Hepatocyte (in vitro differentiated cells): ENCODE data around the gene IL15RA. TPM values are rescaled to one million over a fixed set of nuclear protein-coding genes. Genes with fewer than 3 reads are reported as not detected.

Experiments used
- DNase-seq: peaks from one replicate; pipeline ENCODE4 v3.0.0-alpha.2; 2016; ENCODE audit warnings: low spot score
- H2AFZ ChIP-seq: fragments of 200-600 bp; sonication (generic); 2 replicates; pipeline ENCODE4 v1.6.0; 2016; ENCODE audit warnings: antibody characterized with exemption, mild to moderate bottlenecking
- H3K27ac ChIP-seq: fragments of 200-600 bp; sonication (generic); 2 replicates; pipeline ENCODE4 v1.5.1; 2016; ENCODE audit warnings: mild to moderate bottlenecking
- H3K27me3 ChIP-seq: fragments of 200-600 bp; sonication (generic); 2 replicates; pipeline ENCODE4 v1.6.1; 2016
- H3K36me3 ChIP-seq: fragments of 200-600 bp; sonication (generic); replicated peaks from 2 replicates; pipeline ENCODE4 v1.5.1; 2016; ENCODE audit warnings: low read depth; ENCODE audit not compliant: insufficient read depth
- H3K4me1 ChIP-seq: fragments of 200-600 bp; sonication (generic); 2 replicates; pipeline ENCODE4 v1.5.1; 2016; ENCODE audit warnings: mild to moderate bottlenecking, moderate library complexity; ENCODE audit not compliant: insufficient read depth
- H3K4me2 ChIP-seq: fragments of 200-600 bp; sonication (generic); 2 replicates; pipeline ENCODE4 v1.6.0; 2016
- H3K4me3 ChIP-seq: fragments of 200-600 bp; sonication (generic); 2 replicates; pipeline ENCODE4 v1.5.1; 2016; ENCODE audit warnings: mild to moderate bottlenecking
- H3K79me2 ChIP-seq: fragments of 200-600 bp; sonication (generic); 2 replicates; pipeline ENCODE4 v1.6.0; 2017; ENCODE audit warnings: mild to moderate bottlenecking
- H3K9me2 ChIP-seq: fragments of 200-600 bp; sonication (generic); replicated peaks from 2 replicates; pipeline ENCODE4 v1.6.0; 2017; ENCODE audit warnings: mild to moderate bottlenecking; ENCODE audit not compliant: insufficient read depth
- H3K9me3 ChIP-seq: fragments of 200-600 bp; sonication (generic); 2 replicates; pipeline ENCODE4 v1.5.1; 2016; ENCODE audit warnings: low read depth, mild to moderate bottlenecking
- H4K20me1 ChIP-seq: fragments of 200-600 bp; sonication (generic); 2 replicates; pipeline ENCODE4 v1.6.0; 2016; ENCODE audit warnings: mild to moderate bottlenecking; ENCODE audit not compliant: insufficient read depth, poor library complexity, severe bottlenecking
- EZH2 ChIP-seq: fragments of 200-600 bp; sonication (generic); IDR thresholded peaks from 2 replicates; pipeline ENCODE4 v1.6.1; 2016; ENCODE audit warnings: antibody characterized with exemption, mild to moderate bottlenecking, borderline replicate concordance
- EZH2phosphoT487 ChIP-seq: fragments of 200-600 bp; sonication (generic); IDR thresholded peaks from one replicate; pipeline ENCODE4 v1.6.1; 2018; ENCODE audit warnings: antibody characterized with exemption, mild to moderate bottlenecking, low read depth, moderate library complexity; ENCODE audit not compliant: unreplicated experiment, severe bottlenecking
- WGBS: methylation state at CpG from one replicate; pipeline ENCODE4 v1.1.6; 2016; ENCODE audit warnings: low lambda C conversion rate; ENCODE audit errors: missing lambda C conversion rate; 5-methylcytosine and 5-hydroxymethylcytosine counted together
- polyA plus RNA-seq: library from polyadenylated mRNA; unstranded; fragments of >200 nt; fragmentation: Nextera tagmentation; extraction: Ambion mirVana; gene quantifications from 2 replicates; pipeline ENCODE4 v1.2.1, GENCODE V29; 2016
- total RNA-seq: library from RNA; depleted of rRNA; stranded (reverse); fragments of >200 nt; gene quantifications from 2 replicates; pipeline ENCODE4 v1.2.3, GENCODE V29; 2014
- TF ChIP-seq, protein P1 (sequence below): fragments of 200-600 bp; sonication (generic); IDR thresholded peaks from 2 replicates; pipeline ENCODE4 v1.5.1; 2016; ENCODE audit warnings: antibody characterized with exemption, mild to moderate bottlenecking; ENCODE audit not compliant: poor library complexity

IL15RA gene
- total and polyA plus RNA-seq, 2 experiments from 2014 or later = 2.4 to 3.8 TPM

DNA sequence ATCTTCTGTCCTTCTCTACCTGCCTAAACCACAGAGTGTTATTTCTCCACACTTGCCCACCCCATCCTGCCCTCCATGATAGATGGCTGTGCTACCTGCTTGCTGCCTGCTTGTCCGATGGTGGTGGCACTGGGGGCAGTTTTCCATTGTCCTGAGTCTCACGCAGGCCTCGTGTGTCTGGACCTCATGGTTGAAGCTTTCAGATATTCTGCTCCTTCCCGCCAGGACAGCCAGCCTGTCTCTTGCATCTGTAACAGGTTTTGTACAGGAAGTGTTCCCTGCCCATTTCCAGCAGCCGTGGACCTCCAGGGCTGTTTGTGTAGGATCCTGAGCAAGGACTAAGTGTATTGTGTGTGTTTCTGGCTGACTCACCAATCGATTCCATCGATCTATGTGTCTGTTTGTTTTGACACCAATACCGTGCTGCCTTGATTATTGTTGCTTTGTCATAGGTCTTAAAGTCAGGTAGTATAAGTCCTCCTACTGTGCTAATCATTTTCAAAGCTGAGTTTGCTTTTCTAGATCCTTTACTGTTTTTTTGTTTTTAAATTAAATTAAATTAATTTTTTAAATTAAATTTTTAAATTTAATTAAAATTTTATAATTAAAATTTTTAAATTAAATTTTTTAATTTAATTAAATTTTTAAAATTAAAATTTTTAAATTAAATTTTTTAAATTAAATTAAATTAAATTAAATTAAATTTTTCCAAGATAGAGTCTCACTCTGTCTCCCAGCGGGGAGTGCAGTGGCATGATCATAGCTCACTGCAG is 8.5 kb downstream of the IL15RA start:
- no peaks in the 10 kb centered on the region for H3K36me3 ChIP-seq
- H3K9me3 ChIP-seq = no peaks in the 10 kb centered on the region
- peaks cover 3% of the 10 kb centered on the region for H3K4me1 ChIP-seq
- H3K79me2 ChIP-seq = no peaks in the 10 kb centered on the region
- 77% methylated on average over 9 of the region's 9 CpGs for WGBS
- no peak overlapping the region for H3K27ac ChIP-seq
- H2AFZ ChIP-seq = no peak overlapping the region
- no peaks in the 10 kb centered on the region for H4K20me1 ChIP-seq
- TF ChIP-seq EZH2phosphoT487 = no peak
- no peak for TF ChIP-seq EZH2
- TF ChIP-seq, protein P1, sequence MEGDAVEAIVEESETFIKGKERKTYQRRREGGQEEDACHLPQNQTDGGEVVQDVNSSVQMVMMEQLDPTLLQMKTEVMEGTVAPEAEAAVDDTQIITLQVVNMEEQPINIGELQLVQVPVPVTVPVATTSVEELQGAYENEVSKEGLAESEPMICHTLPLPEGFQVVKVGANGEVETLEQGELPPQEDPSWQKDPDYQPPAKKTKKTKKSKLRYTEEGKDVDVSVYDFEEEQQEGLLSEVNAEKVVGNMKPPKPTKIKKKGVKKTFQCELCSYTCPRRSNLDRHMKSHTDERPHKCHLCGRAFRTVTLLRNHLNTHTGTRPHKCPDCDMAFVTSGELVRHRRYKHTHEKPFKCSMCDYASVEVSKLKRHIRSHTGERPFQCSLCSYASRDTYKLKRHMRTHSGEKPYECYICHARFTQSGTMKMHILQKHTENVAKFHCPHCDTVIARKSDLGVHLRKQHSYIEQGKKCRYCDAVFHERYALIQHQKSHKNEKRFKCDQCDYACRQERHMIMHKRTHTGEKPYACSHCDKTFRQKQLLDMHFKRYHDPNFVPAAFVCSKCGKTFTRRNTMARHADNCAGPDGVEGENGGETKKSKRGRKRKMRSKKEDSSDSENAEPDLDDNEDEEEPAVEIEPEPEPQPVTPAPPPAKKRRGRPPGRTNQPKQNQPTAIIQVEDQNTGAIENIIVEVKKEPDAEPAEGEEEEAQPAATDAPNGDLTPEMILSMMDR = no peak
- H3K4me2 ChIP-seq = no peak overlapping the region
- H3K9me2 ChIP-seq = no peaks in the 10 kb centered on the region
- DNase-seq = no peak
- H3K27me3 ChIP-seq = no peaks in the 10 kb centered on the region
- H3K4me3 ChIP-seq = no peak overlapping the region

DNA sequence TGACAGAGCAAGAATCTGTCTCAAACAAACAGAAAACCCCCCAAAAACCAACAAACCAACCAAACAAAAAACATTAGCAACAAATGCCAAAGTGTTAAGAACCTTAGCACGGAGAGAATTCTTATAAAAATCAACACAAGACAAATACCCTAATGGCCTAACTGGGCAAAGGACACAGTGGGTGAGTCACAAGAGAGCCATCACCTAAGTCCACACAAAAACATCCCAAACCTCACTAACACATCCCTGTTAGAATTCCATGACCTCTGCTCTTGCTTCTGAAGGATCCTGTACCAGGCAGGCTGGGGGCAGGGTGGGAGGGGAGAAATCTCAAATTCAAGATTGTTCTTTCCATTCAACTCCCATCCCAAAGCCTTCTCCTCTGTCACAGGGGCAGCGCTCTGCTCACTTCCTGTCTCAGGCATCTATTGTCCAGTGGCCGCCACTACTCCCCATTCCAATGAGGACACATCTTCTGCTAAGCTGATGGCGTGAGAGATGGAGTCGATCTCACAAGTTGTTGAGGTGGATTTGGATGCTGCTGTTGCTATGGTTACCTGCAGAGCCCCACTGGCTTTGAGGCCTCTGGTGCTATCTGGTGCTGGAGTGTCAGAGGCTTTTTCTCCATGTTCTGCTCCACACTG is 9.2 kb downstream of the IL15RA start:
- Histone ChIP-seq H3K27me3 (no peaks in the 10 kb centered on the region), H3K36me3 (no peaks in the 10 kb centered on the region), H3K4me1 (peaks cover 3% of the 10 kb centered on the region), H3K4me2 (no peak overlapping the region), H4K20me1 (no peaks in the 10 kb centered on the region), H3K9me2 (no peaks in the 10 kb centered on the region), H3K27ac (no peak overlapping the region), H3K9me3 (no peaks in the 10 kb centered on the region), H3K4me3 (no peak overlapping the region), H2AFZ (no peak overlapping the region), H3K79me2 (no peaks in the 10 kb centered on the region)
- TF ChIP-seq, protein P1 = no peak
- TF ChIP-seq EZH2phosphoT487 (no peak), EZH2 (no peak)
- DNase-seq = no peak
- 83% methylated on average over 5 of the region's 5 CpGs for WGBS

DNA sequence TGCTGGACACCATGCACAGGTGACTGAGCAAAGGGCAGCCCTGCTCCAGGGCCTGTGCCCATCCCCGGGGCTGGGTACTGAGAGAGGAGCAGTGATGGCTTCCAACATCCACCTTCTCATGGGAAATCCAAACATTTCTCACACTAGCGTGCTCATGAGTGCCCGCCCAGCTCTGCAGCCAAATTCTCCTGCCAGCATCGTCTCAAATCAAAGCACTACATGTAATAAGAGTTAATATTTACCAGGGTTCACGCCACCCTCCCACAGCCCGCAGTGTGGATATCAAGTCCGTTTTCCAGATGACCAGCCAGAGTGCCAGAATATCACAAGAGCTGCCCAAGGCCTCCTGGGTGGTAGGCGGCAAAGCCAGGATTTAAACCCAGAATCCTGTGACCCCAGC is 12.1 kb downstream of the IL15RA start:
- no peak overlapping the region for H3K27ac ChIP-seq
- H3K27me3 ChIP-seq = no peaks in the 10 kb centered on the region
- no peak overlapping the region for H3K4me3 ChIP-seq
- no peak for DNase-seq
- no peaks in the 10 kb centered on the region for H3K36me3 ChIP-seq
- no peaks in the 10 kb centered on the region for H3K9me3 ChIP-seq
- H3K4me1 ChIP-seq = no peaks in the 10 kb centered on the region
- no peaks in the 10 kb centered on the region for H3K79me2 ChIP-seq
- H3K4me2 ChIP-seq = no peak overlapping the region
- 87% methylated on average over 8 of the region's 8 CpGs for WGBS
- no peaks in the 10 kb centered on the region for H3K9me2 ChIP-seq
- no peak for TF ChIP-seq EZH2phosphoT487
- TF ChIP-seq EZH2 = no peak
- TF ChIP-seq, protein P1 = no peak
- no peaks in the 10 kb centered on the region for H4K20me1 ChIP-seq
- no peak overlapping the region for H2AFZ ChIP-seq
